ENCODE data around the gene MESP2.

- no peak for TF ChIP-seq CTCF (IDR thresholded peaks at IDR 0.05)
- no peak for TF ChIP-seq POLR2A (IDR thresholded peaks at IDR 0.05)
These were observed 30.1 kb downstream of the MESP2 start for GRCh38 chr15:89806210-89806558.
